Sigmoid colon (tissue), 7 donors: Measurements from ENCODE around the gene COMT. TPM values are rescaled to one million over a fixed set of nuclear protein-coding genes. Genes with fewer than 3 reads are reported as not detected.

Source experiments
- DNase-seq: peaks from one replicate; pipeline ENCODE4 v3.0.0-alpha.2; 2019
- H3K27ac ChIP-seq, 4 donors: fragments of 200-600 bp; sonication (generic); one replicate each; pipeline ENCODE4 v1.5.1; 2016 to 2019; ENCODE audit warnings: mild to moderate bottlenecking in 1 of 4
- H3K27me3 ChIP-seq, 3 donors: fragments of 200-600 bp; sonication (generic); one replicate each; pipeline ENCODE4 v1.5.1; 2019; ENCODE audit warnings: mild to moderate bottlenecking in 1 of 3
- H3K36me3 ChIP-seq, 4 donors: fragments of 200-600 bp; sonication (generic); one replicate each; pipeline ENCODE4 v1.5.1; 2016 to 2019
- H3K4me1 ChIP-seq, 4 donors: fragments of 200-600 bp; sonication (generic); one replicate each; pipeline ENCODE4 v1.5.1; 2017 to 2019
- H3K4me3 ChIP-seq, 4 donors: fragments of 200-600 bp; sonication (generic); one replicate each; pipeline ENCODE4 v1.5.1; 2017 to 2019; ENCODE audit warnings: mild to moderate bottlenecking in 2 of 4, moderate library complexity in 1 of 4
- H3K9me3 ChIP-seq, 4 donors: fragments of 200-600 bp in 3 of 4; sonication (generic) in 3 of 4; one replicate each; pipeline versions ENCODE4 v1.5.1 to v1.6.1; 2013 to 2019
- CTCF ChIP-seq, 4 experiments: fragments of 450-650 bp in 3 of 4; fragments of 200-600 bp in 1 of 4; IDR thresholded peaks; one replicate each; pipeline ENCODE4 v1.5.1; 2016 to 2019; ENCODE audit warnings: antibody characterized with exemption in 4 of 4, mild to moderate bottlenecking in 3 of 4, moderate library complexity in 2 of 4
- EP300 ChIP-seq, 4 donors: sonication (generic); formaldehyde crosslinking; IDR thresholded peaks; one replicate each; pipeline ENCODE4 v1.6.1; 2017; ENCODE audit warnings: antibody characterized with exemption in 4 of 4
- POLR2A ChIP-seq, 2 donors: fragments of 450-650 bp; IDR thresholded peaks; one replicate each; pipeline ENCODE4 v1.6.1; 2016; ENCODE audit warnings: antibody characterized with exemption in 2 of 2, mild to moderate bottlenecking in 2 of 2, moderate library complexity in 2 of 2
- POLR2AphosphoS5 ChIP-seq, 4 donors: sonication (generic); formaldehyde crosslinking; IDR thresholded peaks; one replicate each; pipeline ENCODE4 v1.6.1; 2017; ENCODE audit warnings: antibody characterized with exemption in 4 of 4
- WGBS, 2 donors: extraction: QIAGEN DNeasy Blood & Tissue Kit; methylation state at CpG; one replicate each; pipeline ENCODE4 v1.1.7; 2013; 5-methylcytosine and 5-hydroxymethylcytosine counted together
- intact Hi-C: fragments of 100-400 bp; cut with DNase I; formaldehyde crosslinking; loops from one replicate; pipeline ENCODE4 v1.15.1; 2023
- polyA plus RNA-seq, 3 donors: library from polyadenylated mRNA; stranded (reverse); fragments of 200-250 nt; gene quantifications; one replicate each; pipeline ENCODE4 v1.2.3, GENCODE V29; 2013
- total RNA-seq, 4 donors: library from RNA; depleted of rRNA; stranded (reverse); fragments of >200 nt; gene quantifications; one replicate each; pipeline ENCODE4 v1.1.0, GENCODE V29; 2016
- donor health status: healthy with polysubstance abuse.
- donor health status: Bipolar disorder and iron deficiency.
- donor health status: healthy.

Gene COMT
- total and polyA plus RNA-seq, 7 donors = 62.5 to 162 (median 106) TPM

DNA sequence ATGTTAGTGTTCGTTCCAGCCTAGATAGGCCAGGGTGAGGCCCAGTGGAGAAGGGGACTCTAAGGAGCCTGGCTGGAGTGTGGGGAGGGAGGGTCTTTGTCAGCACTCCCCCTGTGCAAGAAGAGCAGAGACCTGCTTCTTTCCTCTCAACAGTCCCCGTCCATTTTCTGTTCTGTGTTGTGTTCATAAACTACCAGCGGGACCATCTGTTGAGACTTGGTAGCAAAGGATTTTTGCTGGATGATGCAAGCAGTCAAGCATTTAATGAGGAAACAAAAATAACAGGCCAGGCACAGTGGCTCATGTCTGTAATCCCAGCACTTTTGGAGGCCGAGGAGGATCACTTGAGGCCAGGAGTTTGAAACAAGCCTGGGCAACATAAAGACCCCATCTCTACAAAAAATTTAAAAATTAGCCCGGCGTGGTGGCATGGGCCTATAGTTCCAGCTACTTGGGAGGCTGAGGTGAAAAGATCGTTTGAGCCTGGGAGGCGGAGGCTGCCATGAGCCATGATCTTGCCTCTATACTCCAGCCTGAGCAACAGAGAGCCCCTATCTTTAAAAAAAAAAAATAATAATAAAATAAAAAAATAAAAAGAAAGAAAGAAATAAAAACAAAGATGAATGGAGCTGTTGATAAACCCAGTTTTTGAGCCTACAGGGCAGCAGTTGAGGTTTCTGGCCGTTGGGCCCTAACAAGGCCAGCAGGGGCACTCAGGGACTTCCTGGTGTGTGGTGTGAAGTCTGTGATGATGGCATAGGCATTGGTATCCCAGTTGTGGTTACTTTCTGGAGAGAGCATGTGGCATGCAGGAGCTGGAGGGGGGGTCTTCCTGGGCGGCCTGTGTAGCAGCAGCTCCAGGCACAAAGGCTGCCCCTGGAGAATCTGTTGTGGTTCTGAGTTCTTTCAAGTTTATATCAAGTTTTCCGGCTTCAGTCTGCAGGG lies 1.8 kb downstream of the COMT start:
- intact Hi-C loops = loop anchor here (2.0 to 5.0 kb wide), 2 partner anchors 89 to 496 kb away; partner anchors contain the start of genes C22orf39, GNB1L and RTL10
- DNase-seq = peak; percentile 81
- Histone ChIP-seq H3K4me1 (peaks cover 0 to 79% (median 62%) of the 10 kb centered on the region in 4 donors), H3K9me3 (no peaks in the 10 kb centered on the region), H3K27ac (peak overlapping the region; percentile 90 to 97 (median 93)), H3K36me3 (no peaks in the 10 kb centered on the region), H3K4me3 (peak overlapping the region; percentile 50 to 86 (median 74)), H3K27me3 (no peaks in the 10 kb centered on the region)
- WGBS, 2 donors = 58 to 77% methylated on average over 11 of the region's 11 CpGs
- peak in 1 of 2 donors; percentile 28 for TF ChIP-seq POLR2A (IDR thresholded peaks at IDR 0.05)
- TF ChIP-seq POLR2AphosphoS5 (IDR thresholded peaks at IDR 0.05) = peak; percentile 58 to 75 (median 72)
- peak in 1 of 4 donors; percentile 41 for TF ChIP-seq EP300 (IDR thresholded peaks at IDR 0.05)
- no peak for TF ChIP-seq CTCF (IDR thresholded peaks at IDR 0.05)

DNA sequence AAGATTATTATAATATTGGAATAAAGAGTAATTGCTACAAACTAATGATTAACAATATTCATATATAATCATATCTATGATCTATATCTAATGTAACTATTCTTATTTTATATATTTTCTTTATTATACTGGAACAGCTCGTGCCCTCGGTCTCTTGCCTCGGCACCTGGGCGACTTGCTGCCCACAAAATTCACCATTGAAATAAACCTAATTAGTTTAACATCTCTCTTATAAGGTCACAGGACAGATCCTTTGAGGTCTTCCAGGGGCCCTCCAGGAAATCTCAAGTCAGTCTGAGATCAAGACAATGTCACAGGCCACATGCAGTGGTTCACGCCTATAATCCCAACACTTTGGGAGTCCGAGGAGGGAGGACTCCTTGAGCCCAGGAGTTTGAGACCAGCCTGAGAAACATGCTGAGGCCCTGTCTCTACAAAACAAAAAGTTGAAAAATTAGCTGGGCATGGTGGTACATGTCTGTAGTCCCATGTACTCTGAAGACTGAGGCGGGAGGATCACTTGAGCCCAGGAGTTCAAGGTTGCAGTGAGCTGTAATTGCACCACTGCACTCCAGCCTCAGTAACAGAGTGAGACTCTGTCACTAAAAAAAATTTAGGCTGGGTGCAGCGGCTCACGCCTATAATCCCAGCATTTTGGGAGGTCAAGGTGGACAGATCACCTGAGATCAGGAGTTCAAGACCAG lies 6.6 kb downstream of the COMT start:
- TF ChIP-seq EP300 (IDR thresholded peaks at IDR 0.05) (no peak), POLR2AphosphoS5 (IDR thresholded peaks at IDR 0.05) (no peak), POLR2A (IDR thresholded peaks at IDR 0.05) (no peak), CTCF (IDR thresholded peaks at IDR 0.05) (no peak)
- Histone ChIP-seq H3K27me3 (no peaks in the 10 kb centered on the region), H3K27ac (peak overlapping the region; percentile 79 to 97 (median 87)), H3K4me1 (peaks cover 0 to 88% (median 56%) of the 10 kb centered on the region in 4 donors), H3K4me3 (no peak overlapping the region), H3K36me3 (no peaks in the 10 kb centered on the region), H3K9me3 (no peaks in the 10 kb centered on the region)
- no peak for DNase-seq
- intact Hi-C loops = no loop called here
- 85 to 90% methylated on average over 9 of the region's 9 CpGs for WGBS, 2 donors

DNA sequence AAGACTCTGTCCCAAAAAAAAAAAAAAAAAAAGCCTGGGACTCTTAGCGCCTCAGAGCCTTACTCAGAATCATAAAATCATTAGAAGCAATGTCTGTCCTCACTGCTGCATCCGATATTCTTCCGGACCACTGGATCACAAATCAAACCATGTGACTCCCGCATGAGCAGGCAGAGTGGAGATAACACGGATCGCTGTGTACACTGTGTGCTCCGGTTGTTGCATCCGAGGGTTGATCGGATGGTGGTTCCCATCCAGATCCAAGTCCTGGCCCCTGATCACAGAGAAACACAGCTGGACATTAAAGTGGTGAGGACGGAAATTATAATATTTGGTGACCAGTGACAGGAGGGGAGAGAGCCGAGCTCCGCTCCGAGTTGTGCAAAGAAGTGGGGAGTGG lies 9.8 kb downstream of the COMT start:
- no peak overlapping the region for H3K4me3 ChIP-seq
- DNase-seq = no peak
- no peaks in the 10 kb centered on the region for H3K27me3 ChIP-seq
- H3K36me3 ChIP-seq = no peaks in the 10 kb centered on the region
- no peaks in the 10 kb centered on the region for H3K9me3 ChIP-seq
- TF ChIP-seq EP300 (IDR thresholded peaks at IDR 0.05) (no peak), POLR2A (IDR thresholded peaks at IDR 0.05) (no peak), POLR2AphosphoS5 (IDR thresholded peaks at IDR 0.05) (no peak), CTCF (IDR thresholded peaks at IDR 0.05) (no peak)
- H3K27ac ChIP-seq = peak overlapping the region in 2 of 4 donors; percentile 77 to 83
- H3K4me1 ChIP-seq = peaks cover 0 to 65% (median 42%) of the 10 kb centered on the region in 4 donors
- 94 to 95% methylated on average over 13 of the region's 13 CpGs for WGBS, 2 donors
- intact Hi-C loops = loop anchor here (10.0 kb wide), 1 partner anchor 163 kb away; the partner anchor contains the start of genes RANBP1 and TRMT2A

- intact Hi-C loops = loop anchor here (10.0 kb wide), 1 partner anchor 159 kb away; the partner anchor contains the start of genes RANBP1 and TRMT2A
- H3K27me3 ChIP-seq = no peaks in the 10 kb centered on the region
- no peak overlapping the region for H3K4me3 ChIP-seq
- peaks cover 0 to 55% (median 40%) of the 10 kb centered on the region in 4 donors for H3K4me1 ChIP-seq
- peak; percentile 61 for DNase-seq
- no peaks in the 10 kb centered on the region for H3K36me3 ChIP-seq
- peak overlapping the region in 3 of 4 donors; percentile 14 to 83 (median 14) for H3K27ac ChIP-seq
- no peaks in the 10 kb centered on the region for H3K9me3 ChIP-seq
- no peak for TF ChIP-seq POLR2A (IDR thresholded peaks at IDR 0.05)
- WGBS, 2 donors = 68 to 85% methylated on average over 19 of the region's 19 CpGs
Measured at GRCh38 chr22:19955241-19956128, 13.9 kb downstream of the COMT start.
